NB4 (cell line): Measurements from ENCODE around the gene CDK11B.

Source experiments
- CTCF ChIP-seq: IDR thresholded peaks from one replicate; pipeline ENCODE4 v1.5.1; 2012; ENCODE audit warnings: low read depth, low read length
- MAX ChIP-seq: IDR thresholded peaks from 2 replicates; pipeline ENCODE4 v1.6.1; 2011; ENCODE audit warnings: low read depth, low read length
- MYC ChIP-seq: IDR thresholded peaks from 2 replicates; pipeline ENCODE4 v1.6.1; 2011; ENCODE audit warnings: low read depth, low read length
- POLR2A ChIP-seq: IDR thresholded peaks from 2 replicates; pipeline ENCODE4 v1.6.1; 2011; ENCODE audit warnings: mild to moderate bottlenecking; ENCODE audit not compliant: insufficient read length; ENCODE audit errors: extremely low read depth

GRCh38 chr1:1606232-1606631 is 52.6 kb downstream of the CDK11B start:
- TF ChIP-seq CTCF = no peak
- no peak for TF ChIP-seq MAX
- TF ChIP-seq POLR2A = no peak
- no peak for TF ChIP-seq MYC
